HTERT RPE-1 (cell line): ENCODE measurements around the gene NUDT22.

ENCODE experiments used
- in situ Hi-C: fragments of 300-500 bp; cut with MboI; formaldehyde crosslinking; loops from 4 replicates; pipeline ENCODE4 v1.14.3; 2020; ENCODE audit warnings: low sequenced_read_pairs

NUDT22 gene

GRCh38 chr11:64206457-64207255 is 19.4 kb upstream of the NUDT22 start, which contains the start of gene FERMT3:
Gene FERMT3, plus strand, starts transcription at chr11:64206721. Its CDS starts 644 bp downstream, at chr11:64207365.
- in situ Hi-C loops: no loop called here

GRCh38 chr11:64207256-64208085 is 18.6 kb upstream of the NUDT22 start:
- in situ Hi-C loops: no loop called here

GRCh38 chr11:64208086-64208795 is 17.8 kb upstream of the NUDT22 start:
- in situ Hi-C loops: no loop called here

- in situ Hi-C loops: no loop called here
Measured at GRCh38 chr11:64208796-64209562, 17.1 kb upstream of the NUDT22 start.

- in situ Hi-C loops: no loop called here
Measured at GRCh38 chr11:64209563-64209843, 16.6 kb upstream of the NUDT22 start.

GRCh38 chr11:64210301-64211020 is 15.6 kb upstream of the NUDT22 start:
- in situ Hi-C loops: no loop called here

- in situ Hi-C loops: no loop called here
Measured at GRCh38 chr11:64211181-64211872, 14.7 kb upstream of the NUDT22 start.

GRCh38 chr11:64216879-64217278 is 9.2 kb upstream of the NUDT22 start:
- in situ Hi-C loops: no loop called here

- in situ Hi-C loops: no loop called here
Measured at GRCh38 chr11:64218628-64219353, 7.3 kb upstream of the NUDT22 start.

GRCh38 chr11:64219354-64219684 is 6.8 kb upstream of the NUDT22 start:
- in situ Hi-C loops: no loop called here

GRCh38 chr11:64219755-64220154 is 6.3 kb upstream of the NUDT22 start:
- in situ Hi-C loops: no loop called here

- in situ Hi-C loops: no loop called here
Measured at GRCh38 chr11:64220271-64220670, 5.8 kb upstream of the NUDT22 start.

GRCh38 chr11:64220798-64221197 is 5.3 kb upstream of the NUDT22 start:
- in situ Hi-C loops: no loop called here

- in situ Hi-C loops: no loop called here
Measured at GRCh38 chr11:64222651-64223000, 3.4 kb upstream of the NUDT22 start.

GRCh38 chr11:64223001-64223651 is 2.9 kb upstream of the NUDT22 start:
- in situ Hi-C loops: no loop called here

GRCh38 chr11:64224151-64224890 is 1.8 kb upstream of the NUDT22 start:
- in situ Hi-C loops: no loop called here

- in situ Hi-C loops: no loop called here
Measured at GRCh38 chr11:64224891-64225607, 1.0 kb upstream of the NUDT22 start.
